ENCODE measurements around the gene ELF2. TPM values are rescaled to one million over a fixed set of nuclear protein-coding genes. Genes with fewer than 3 reads are reported as not detected.

Gene ELF2
- total RNA-seq, 1 experiment from 2014 or later = 26.5 TPM

- CTCF ChIA-PET = interaction anchor here (0.6 to 2.3 kb wide), 5 partner anchors 35 to 82 kb away, joined by 3 to 17 read pairs (median 3); no protein-coding TSS in a partner anchor
- Mint-ChIP-seq H3K9me3 (ENCODE audit: unreplicated experiment) (no peaks in the 10 kb centered on the region), H3K4me1 (ENCODE audit: insufficient read depth, unreplicated experiment) (peaks cover 15% of the 10 kb centered on the region), H3K36me3 (ENCODE audit: insufficient read depth, unreplicated experiment) (peaks cover 22% of the 10 kb centered on the region), H3K27ac (ENCODE audit: low read depth, unreplicated experiment) (peak overlapping the region; percentile 95), H3K4me3 (ENCODE audit: unreplicated experiment) (peak overlapping the region; percentile 97), H3K27me3 (ENCODE audit: insufficient read depth, unreplicated experiment) (no peaks in the 10 kb centered on the region)
- POLR2A ChIA-PET = interaction anchor here (0.5 to 10.7 kb wide), 15 partner anchors 8 to 1066 kb away, joined by 3 to 163 read pairs (median 12); partner anchors contain the start of genes ELF2, NAA15, NDUFC1 and NOCT
- peak; percentile 29 for DNase-seq (ENCODE audit: unreplicated experiment)
- intact Hi-C loops (cut with micrococcal nuclease) = loop anchor here (2.0 kb wide), 1 partner anchor 54 kb away; no protein-coding TSS in a partner anchor
- BruUV-seq (replicated peaks) = no TSS peak
- TF ChIP-seq CTCF (IDR thresholded peaks at IDR 0.05; ENCODE audit: unreplicated experiment) = peak; percentile 24
Observed at GRCh38 chr4:139085141-139085540, 91.9 kb downstream of the ELF2 start.

- POLR2A ChIA-PET = interaction anchor here (0.9 to 10.7 kb wide), 11 partner anchors 11 to 1066 kb away, joined by 3 to 163 read pairs (median 18); partner anchors contain the start of genes ELF2, NAA15, NDUFC1 and NOCT
- no peaks in the 10 kb centered on the region for H3K9me3 Mint-ChIP-seq (ENCODE audit: unreplicated experiment)
- TF ChIP-seq CTCF (IDR thresholded peaks at IDR 0.05; ENCODE audit: unreplicated experiment) = no peak
- CTCF ChIA-PET = interaction anchor here (0.6 to 1.6 kb wide), 3 partner anchors 54 to 83 kb away, joined by 3 to 6 read pairs (median 4); no protein-coding TSS in a partner anchor
- H3K36me3 Mint-ChIP-seq (ENCODE audit: insufficient read depth, unreplicated experiment) = peaks cover 22% of the 10 kb centered on the region
- DNase-seq (ENCODE audit: unreplicated experiment) = no peak
- H3K4me3 Mint-ChIP-seq (ENCODE audit: unreplicated experiment) = peak overlapping the region; percentile 97
- peak overlapping the region; percentile 95 for H3K27ac Mint-ChIP-seq (ENCODE audit: low read depth, unreplicated experiment)
- H3K4me1 Mint-ChIP-seq (ENCODE audit: insufficient read depth, unreplicated experiment) = peaks cover 15% of the 10 kb centered on the region
- intact Hi-C loops (cut with micrococcal nuclease) = loop anchor here (2.0 to 5.0 kb wide), 3 partner anchors 54 to 218 kb away; partner anchors contain the start of genes NAA15, NDUFC1 and NOCT
- BruUV-seq (replicated peaks) = no TSS peak
- H3K27me3 Mint-ChIP-seq (ENCODE audit: insufficient read depth, unreplicated experiment) = no peaks in the 10 kb centered on the region
Observed at GRCh38 chr4:139084804-139085093, 92.3 kb downstream of the ELF2 start.

GRCh38 chr4:139083956-139084803, 92.8 kb downstream of the ELF2 start:
- BruUV-seq (replicated peaks) = no TSS peak
- peaks cover 22% of the 10 kb centered on the region for H3K36me3 Mint-ChIP-seq (ENCODE audit: insufficient read depth, unreplicated experiment)
- H3K9me3 Mint-ChIP-seq (ENCODE audit: unreplicated experiment) = no peaks in the 10 kb centered on the region
- peak; percentile 91 for DNase-seq (ENCODE audit: unreplicated experiment)
- POLR2A ChIA-PET = interaction anchor here (0.6 to 10.7 kb wide), 20 partner anchors 11 to 1067 kb away, joined by 3 to 163 read pairs (median 4); partner anchors contain the start of genes ELF2, NAA15, NDUFC1 and NOCT
- intact Hi-C loops (cut with micrococcal nuclease) = loop anchor here (2.0 to 5.0 kb wide), 3 partner anchors 53 to 218 kb away; partner anchors contain the start of genes NAA15, NDUFC1 and NOCT
- H3K27ac Mint-ChIP-seq (ENCODE audit: low read depth, unreplicated experiment) = peak overlapping the region; percentile 95
- peak overlapping the region; percentile 97 for H3K4me3 Mint-ChIP-seq (ENCODE audit: unreplicated experiment)
- CTCF ChIA-PET = interaction anchor here (0.6 to 1.6 kb wide), 3 partner anchors 54 to 83 kb away, joined by 3 to 6 read pairs (median 4); no protein-coding TSS in a partner anchor
- no peaks in the 10 kb centered on the region for H3K27me3 Mint-ChIP-seq (ENCODE audit: insufficient read depth, unreplicated experiment)
- H3K4me1 Mint-ChIP-seq (ENCODE audit: insufficient read depth, unreplicated experiment) = peaks cover 15% of the 10 kb centered on the region
- no peak for TF ChIP-seq CTCF (IDR thresholded peaks at IDR 0.05; ENCODE audit: unreplicated experiment)

- intact Hi-C loops (cut with micrococcal nuclease) = loop anchor here (5.0 kb wide), 2 partner anchors 66 to 219 kb away; partner anchors contain the start of genes NAA15, NDUFC1 and NOCT
- Mint-ChIP-seq H3K4me3 (ENCODE audit: unreplicated experiment) (peak overlapping the region; percentile 97), H3K36me3 (ENCODE audit: insufficient read depth, unreplicated experiment) (peaks cover 22% of the 10 kb centered on the region), H3K27me3 (ENCODE audit: insufficient read depth, unreplicated experiment) (no peaks in the 10 kb centered on the region), H3K9me3 (ENCODE audit: unreplicated experiment) (no peaks in the 10 kb centered on the region), H3K4me1 (ENCODE audit: insufficient read depth, unreplicated experiment) (peaks cover 15% of the 10 kb centered on the region), H3K27ac (ENCODE audit: low read depth, unreplicated experiment) (peak overlapping the region; percentile 95)
- TF ChIP-seq CTCF (IDR thresholded peaks at IDR 0.05; ENCODE audit: unreplicated experiment) = no peak
- CTCF ChIA-PET = interaction anchor here (1.6 kb wide), 1 partner anchor 53 kb away, joined by 6 read pairs; no protein-coding TSS in a partner anchor
- BruUV-seq (replicated peaks) = no TSS peak
- POLR2A ChIA-PET = interaction anchor here (0.9 to 10.7 kb wide), 15 partner anchors 10 to 218 kb away, joined by 3 to 163 read pairs (median 12); partner anchors contain the start of genes ELF2, NAA15, NDUFC1 and NOCT
- peak; percentile 61 for DNase-seq (ENCODE audit: unreplicated experiment)
Observed at GRCh38 chr4:139083607-139083955, 93.4 kb downstream of the ELF2 start.

All from MCF 10A (cell line).